T-cell (primary cell): ENCODE results near the gene UBE2K. TPM values are rescaled to one million over a fixed set of nuclear protein-coding genes. Genes with fewer than 3 reads are reported as not detected.

Experiments used
- ATAC-seq, 4 experiments: fragments of 200-7000 bp in 3 of 4; fragments of 150-1000 bp in 1 of 4; cut with Tn5 transposase; replicated peaks in 1 of 4; 1 replicate in 3 of 4; 2 replicates in 1 of 4; pipeline ENCODE4 v1.10.0; 2021; ENCODE audit warnings: moderate library complexity in 3 of 4, mild to moderate bottlenecking in 2 of 4, moderate number of reproducible peaks in 1 of 4
- CTCF ChIA-PET, 2 donors: fragments of 300-600 bp; sonication (Branson Sonifier 250); formaldehyde crosslinking; loops; one replicate each; lab custom pipeline; 2022; ENCODE audit warnings: antibody characterized with exemption in 2 of 2; lab: Charles Lee
- POLR2A ChIA-PET, 2 donors: fragments of 300-600 bp; sonication (Branson Sonifier 250); formaldehyde crosslinking; loops; one replicate each; lab custom pipeline; 2022; ENCODE audit warnings: antibody characterized with exemption in 2 of 2; lab: Charles Lee
- DNase-seq, 35 experiments: peaks; one replicate each; pipeline versions ENCODE4 v3.0.0 to v3.0.0-alpha.2; 2013 to 2023
- H3K27ac ChIP-seq: one replicate; pipeline ENCODE4 v1.5.1; 2013; ENCODE audit warnings: low read length
- H3K27me3 ChIP-seq, 2 experiments: replicated peaks in 1 of 2; 1 replicate in 1 of 2; 2 replicates in 1 of 2; pipeline versions ENCODE4 v1.6.1 to v1.7.0; 2013; ENCODE audit warnings: low read length in 1 of 2, mixed read lengths in 1 of 2; ENCODE audit not compliant: control insufficient read depth in 2 of 2, insufficient read depth in 2 of 2; ENCODE audit errors: extremely low read depth in 1 of 2
- H3K36me3 ChIP-seq, 2 donors: 1 replicate in 1 of 2; 2 replicates in 1 of 2; pipeline versions ENCODE4 v1.6.1 to v1.7.0; 2013; ENCODE audit warnings: low read length in 1 of 2; ENCODE audit not compliant: control insufficient read depth in 2 of 2, insufficient read depth in 1 of 2; ENCODE audit errors: extremely low read depth in 1 of 2
- H3K4me1 ChIP-seq, 2 experiments: 1 replicate in 1 of 2; 2 replicates in 1 of 2; pipeline versions ENCODE4 v1.6.1 to v1.7.0; 2013; ENCODE audit warnings: low read length in 2 of 2, mixed read lengths in 1 of 2; ENCODE audit not compliant: insufficient read depth in 2 of 2, control insufficient read depth in 1 of 2; ENCODE audit errors: extremely low read depth in 1 of 2
- H3K4me3 ChIP-seq, 2 donors: 1 replicate in 1 of 2; 2 replicates in 1 of 2; pipeline versions ENCODE4 v1.5.1 to v1.7.0; 2013; ENCODE audit warnings: mild to moderate bottlenecking in 2 of 2, low read length in 1 of 2, moderate library complexity in 1 of 2; ENCODE audit not compliant: control insufficient read depth in 1 of 2; ENCODE audit errors: extremely low read depth in 1 of 2
- H3K9me3 ChIP-seq: 2 replicates; pipeline ENCODE4 v1.7.0; 2013
- H3K27ac Mint-ChIP-seq, 2 donors: one replicate each; pipeline ENCODE4 v1.8.0; 2020 to 2021; ENCODE audit warnings: mild to moderate bottlenecking in 2 of 2, mixed read lengths in 2 of 2
- H3K27me3 Mint-ChIP-seq, 2 donors: one replicate each; pipeline ENCODE4 v1.8.0; 2021 to 2022; ENCODE audit warnings: mixed read lengths in 2 of 2
- H3K36me3 Mint-ChIP-seq: one replicate; pipeline ENCODE4 v1.8.0; 2021; ENCODE audit warnings: mixed read lengths
- H3K4me1 Mint-ChIP-seq, 3 donors: one replicate each; pipeline ENCODE4 v1.8.0; 2020 to 2022; ENCODE audit warnings: mixed read lengths in 3 of 3, mild to moderate bottlenecking in 1 of 3
- H3K4me3 Mint-ChIP-seq, 3 donors: one replicate each; pipeline ENCODE4 v1.8.0; 2020 to 2022; ENCODE audit warnings: mild to moderate bottlenecking in 3 of 3, mixed read lengths in 3 of 3, moderate library complexity in 3 of 3
- H3K9me3 Mint-ChIP-seq, 3 donors: one replicate each; pipeline ENCODE4 v1.8.0; 2020 to 2022; ENCODE audit warnings: mixed read lengths in 3 of 3
- WGBS: methylation state at CpG from one replicate; pipeline ENCODE4 v1.1.5; 2013; ENCODE audit warnings: missing lambda C conversion rate; ENCODE audit not compliant: insufficient coverage; 5-methylcytosine and 5-hydroxymethylcytosine counted together
- total RNA-seq, 35 experiments: library from RNA in 6 of 35; stranded (reverse) in 6 of 35; fragments of 120-200 nt in 1 of 35; gene quantifications; one replicate each; pipeline versions ENCODE4 v1.2.1 to v1.2.4 and lab custom pipeline; 2013 to 2026

Gene UBE2K
- total RNA-seq, 5 donors from 2014 or later (not counting 1 experiment from before 2014, with no cell fraction given) = 32.5 to 46.9 (median 44.0) TPM

GRCh38 chr4:39706741-39707511, 9.0 kb downstream of the UBE2K start:
- Histone ChIP-seq H3K36me3 (peaks cover 0 to 5% of the 10 kb centered on the region in 2 donors), H3K27ac (no peak overlapping the region), H3K27me3 (no peaks in the 10 kb centered on the region), H3K4me1 (peaks cover 0 to 21% of the 10 kb centered on the region in 2 experiments), H3K9me3 (no peaks in the 10 kb centered on the region), H3K4me3 (no peak overlapping the region)
- DNase-seq (no peak), ATAC-seq (no peak)
- Mint-ChIP-seq H3K27me3 (no peaks in the 10 kb centered on the region), H3K4me3 (no peak overlapping the region), H3K9me3 (no peaks in the 10 kb centered on the region), H3K36me3 (peaks cover 7% of the 10 kb centered on the region), H3K27ac (no peak overlapping the region), H3K4me1 (peaks cover 35 to 58% (median 56%) of the 10 kb centered on the region in 3 donors)
- ChIA-PET CTCF (interaction anchor here in 1 of 2 donors (0.6 to 0.7 kb wide), 3 partner anchors 21 to 573 kb away, joined by 3 to 7 read pairs (median 5); no protein-coding TSS in a partner anchor), POLR2A (interaction anchor here in 1 of 2 donors (0.6 to 0.9 kb wide), 2 partner anchors 9 to 1045 kb away, joined by 3 to 4 read pairs; partner anchors contain the start of gene UBE2K)
- 78% methylated on average over 4 of the region's 11 CpGs for WGBS

- DNase-seq = no peak
- Mint-ChIP-seq H3K27me3 (no peaks in the 10 kb centered on the region), H3K36me3 (peaks cover 11% of the 10 kb centered on the region), H3K4me3 (no peak overlapping the region), H3K9me3 (no peaks in the 10 kb centered on the region), H3K27ac (peak overlapping the region; percentile 48 to 49), H3K4me1 (peaks cover 43 to 65% (median 59%) of the 10 kb centered on the region in 3 donors)
- ChIA-PET CTCF (interaction anchor here (0.6 to 1.0 kb wide), 2 partner anchors 13 to 123 kb away, joined by 8 to 9 read pairs; partner anchors contain the start of gene UBE2K (in 1 of the 2)), POLR2A (no interaction called here)
- Histone ChIP-seq H3K27ac (no peak overlapping the region), H3K27me3 (no peaks in the 10 kb centered on the region), H3K4me1 (peaks cover 0 to 23% of the 10 kb centered on the region in 2 experiments), H3K4me3 (no peak overlapping the region), H3K9me3 (no peaks in the 10 kb centered on the region), H3K36me3 (no peaks in the 10 kb centered on the region)
- no peak for ATAC-seq
- no CpG with 5 or more reads among the region's 3 CpGs for WGBS
Measured at GRCh38 chr4:39710098-39710896, 12.4 kb downstream of the UBE2K start.

- ATAC-seq = no peak
- POLR2A ChIA-PET = no interaction called here
- peaks cover 48 to 70% (median 64%) of the 10 kb centered on the region in 3 donors for H3K4me1 Mint-ChIP-seq
- Histone ChIP-seq H3K27ac (no peak overlapping the region), H3K4me3 (no peak overlapping the region), H3K4me1 (peaks cover 0 to 22% of the 10 kb centered on the region in 2 experiments), H3K27me3 (no peaks in the 10 kb centered on the region), H3K9me3 (no peaks in the 10 kb centered on the region), H3K36me3 (no peaks in the 10 kb centered on the region)
- peaks cover 15% of the 10 kb centered on the region for H3K36me3 Mint-ChIP-seq
- WGBS = 100% methylated on average over 5 of the region's 17 CpGs
- CTCF ChIA-PET = interaction anchor here in 1 of 2 donors (0.7 kb wide), 1 partner anchor 20 kb away, joined by 3 read pairs; no protein-coding TSS in a partner anchor
- no peaks in the 10 kb centered on the region for H3K9me3 Mint-ChIP-seq
- no peaks in the 10 kb centered on the region for H3K27me3 Mint-ChIP-seq
- no peak overlapping the region for H3K27ac Mint-ChIP-seq
- H3K4me3 Mint-ChIP-seq = no peak overlapping the region
- DNase-seq = no peak
Measured at GRCh38 chr4:39712819-39713607, 15.1 kb downstream of the UBE2K start.

GRCh38 chr4:39713691-39714090, 15.8 kb downstream of the UBE2K start:
- WGBS = 40% methylated on average over 1 of the region's 1 CpG

GRCh38 chr4:39714166-39714565, 16.2 kb downstream of the UBE2K start:
- CTCF ChIA-PET = no interaction called here
- Mint-ChIP-seq H3K4me1 (peaks cover 44 to 67% (median 61%) of the 10 kb centered on the region in 3 donors), H3K27ac (peak overlapping the region in 1 of 2 donors; percentile 11), H3K27me3 (no peaks in the 10 kb centered on the region), H3K36me3 (peaks cover 21% of the 10 kb centered on the region), H3K9me3 (no peaks in the 10 kb centered on the region), H3K4me3 (no peak overlapping the region)
- Histone ChIP-seq H3K27ac (no peak overlapping the region), H3K27me3 (no peaks in the 10 kb centered on the region), H3K4me3 (no peak overlapping the region), H3K36me3 (no peaks in the 10 kb centered on the region), H3K9me3 (no peaks in the 10 kb centered on the region), H3K4me1 (peaks cover 2 to 32% of the 10 kb centered on the region in 2 experiments)
- POLR2A ChIA-PET = interaction anchor here (0.5 to 0.6 kb wide), 2 partner anchors 258 to 906 kb away, joined by 3 to 4 read pairs; no protein-coding TSS in a partner anchor
- WGBS = 94% methylated on average over 2 of the region's 3 CpGs
- no peak for DNase-seq
- ATAC-seq = no peak

More at GRCh38 chr4:39713691-39714090, 15.8 kb downstream of the UBE2K start:
- ATAC-seq (no peak), DNase-seq (no peak)
- no peaks in the 10 kb centered on the region for H3K27me3 Mint-ChIP-seq
- no peak overlapping the region for H3K4me3 Mint-ChIP-seq
- H3K27me3 ChIP-seq = no peaks in the 10 kb centered on the region
- ChIA-PET POLR2A (interaction anchor here (0.5 to 0.6 kb wide), 2 partner anchors 258 to 906 kb away, joined by 3 to 4 read pairs; no protein-coding TSS in a partner anchor), CTCF (no interaction called here)
- H3K9me3 Mint-ChIP-seq = no peaks in the 10 kb centered on the region
- peaks cover 2 to 28% of the 10 kb centered on the region in 2 experiments for H3K4me1 ChIP-seq
- peak overlapping the region in 1 of 2 donors; percentile 11 for H3K27ac Mint-ChIP-seq
- peaks cover 44 to 67% (median 61%) of the 10 kb centered on the region in 3 donors for H3K4me1 Mint-ChIP-seq
- no peaks in the 10 kb centered on the region for H3K36me3 ChIP-seq
- no peak overlapping the region for H3K27ac ChIP-seq
- H3K9me3 ChIP-seq = no peaks in the 10 kb centered on the region
- H3K36me3 Mint-ChIP-seq = peaks cover 17% of the 10 kb centered on the region
- H3K4me3 ChIP-seq = no peak overlapping the region
